ENCODE results near the gene NEDD9. TPM values are rescaled to one million over a fixed set of nuclear protein-coding genes. Genes with fewer than 3 reads are reported as not detected.

The NEDD9 gene
- total RNA-seq, 1 experiment from 2014 or later, result 0.28 TPM

GRCh38 chr6:11196511-11197174 lies 35.8 kb downstream of the NEDD9 start:
- BruUV-seq (replicated peaks), result no TSS peak
- DNase-seq (ENCODE audit: low read depth, low spot score) (no peak), ATAC-seq (no peak)
- intact Hi-C loops (cut with micrococcal nuclease; ENCODE audit: unreplicated experiment) (no loop called here), in situ Hi-C loops (cut with HindIII; ENCODE audit: low pct_unique_long_range_greater_than_20kb, low sequenced_read_pairs) (no loop called here)
- POLR2A ChIA-PET, result no interaction called here
- CTCF ChIA-PET, result no interaction called here
- no peak for TF ChIP-seq POLR2AphosphoS5 (IDR thresholded peaks at IDR 0.05; ENCODE audit: low read depth, low read length)
- TF ChIP-seq TCF7L2 (IDR thresholded peaks at IDR 0.05; ENCODE audit: low read depth, low read length), result no peak
- TF ChIP-seq SIN3A (IDR thresholded peaks at IDR 0.05; ENCODE audit: borderline replicate concordance, insufficient read depth, low read depth, low read length), result no peak
- TF ChIP-seq, protein P1, sequence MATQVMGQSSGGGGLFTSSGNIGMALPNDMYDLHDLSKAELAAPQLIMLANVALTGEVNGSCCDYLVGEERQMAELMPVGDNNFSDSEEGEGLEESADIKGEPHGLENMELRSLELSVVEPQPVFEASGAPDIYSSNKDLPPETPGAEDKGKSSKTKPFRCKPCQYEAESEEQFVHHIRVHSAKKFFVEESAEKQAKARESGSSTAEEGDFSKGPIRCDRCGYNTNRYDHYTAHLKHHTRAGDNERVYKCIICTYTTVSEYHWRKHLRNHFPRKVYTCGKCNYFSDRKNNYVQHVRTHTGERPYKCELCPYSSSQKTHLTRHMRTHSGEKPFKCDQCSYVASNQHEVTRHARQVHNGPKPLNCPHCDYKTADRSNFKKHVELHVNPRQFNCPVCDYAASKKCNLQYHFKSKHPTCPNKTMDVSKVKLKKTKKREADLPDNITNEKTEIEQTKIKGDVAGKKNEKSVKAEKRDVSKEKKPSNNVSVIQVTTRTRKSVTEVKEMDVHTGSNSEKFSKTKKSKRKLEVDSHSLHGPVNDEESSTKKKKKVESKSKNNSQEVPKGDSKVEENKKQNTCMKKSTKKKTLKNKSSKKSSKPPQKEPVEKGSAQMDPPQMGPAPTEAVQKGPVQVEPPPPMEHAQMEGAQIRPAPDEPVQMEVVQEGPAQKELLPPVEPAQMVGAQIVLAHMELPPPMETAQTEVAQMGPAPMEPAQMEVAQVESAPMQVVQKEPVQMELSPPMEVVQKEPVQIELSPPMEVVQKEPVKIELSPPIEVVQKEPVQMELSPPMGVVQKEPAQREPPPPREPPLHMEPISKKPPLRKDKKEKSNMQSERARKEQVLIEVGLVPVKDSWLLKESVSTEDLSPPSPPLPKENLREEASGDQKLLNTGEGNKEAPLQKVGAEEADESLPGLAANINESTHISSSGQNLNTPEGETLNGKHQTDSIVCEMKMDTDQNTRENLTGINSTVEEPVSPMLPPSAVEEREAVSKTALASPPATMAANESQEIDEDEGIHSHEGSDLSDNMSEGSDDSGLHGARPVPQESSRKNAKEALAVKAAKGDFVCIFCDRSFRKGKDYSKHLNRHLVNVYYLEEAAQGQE (IDR thresholded peaks at IDR 0.05; ENCODE audit: insufficient read depth in 1 of 2, low read depth in 2 of 2, low read length in 1 of 2), result no peak
- TF ChIP-seq CTCF (IDR thresholded peaks at IDR 0.05), result no peak
- Histone ChIP-seq H3K27me3 (ENCODE audit: control insufficient read depth, insufficient read depth, low read length) (no peaks in the 10 kb centered on the region), H3K9me3 (ENCODE audit: control insufficient read depth, insufficient read depth, low read depth, low read length) (no peaks in the 10 kb centered on the region), H3K27ac (ENCODE audit: low read length) (no peak overlapping the region), H3K4me3 (ENCODE audit: low read depth in 2 of 2, low read length in 2 of 2) (no peak overlapping the region), H3K4me1 (ENCODE audit: control insufficient read depth, insufficient read depth, low read length) (no peaks in the 10 kb centered on the region), H3K36me3 (ENCODE audit: control insufficient read depth, insufficient read depth, low read length) (no peaks in the 10 kb centered on the region)

- TF ChIP-seq, protein P1 (IDR thresholded peaks at IDR 0.05; ENCODE audit: insufficient read depth in 1 of 2, low read depth in 2 of 2, low read length in 1 of 2), result no peak
- no peak for TF ChIP-seq TCF7L2 (IDR thresholded peaks at IDR 0.05; ENCODE audit: low read depth, low read length)
- no peak for ATAC-seq
- Histone ChIP-seq H3K9me3 (ENCODE audit: control insufficient read depth, insufficient read depth, low read depth, low read length) (no peaks in the 10 kb centered on the region), H3K4me1 (ENCODE audit: control insufficient read depth, insufficient read depth, low read length) (no peaks in the 10 kb centered on the region), H3K4me3 (ENCODE audit: low read depth in 2 of 2, low read length in 2 of 2) (no peak overlapping the region), H3K27ac (ENCODE audit: low read length) (no peak overlapping the region), H3K27me3 (ENCODE audit: control insufficient read depth, insufficient read depth, low read length) (no peaks in the 10 kb centered on the region), H3K36me3 (ENCODE audit: control insufficient read depth, insufficient read depth, low read length) (no peaks in the 10 kb centered on the region)
- POLR2A ChIA-PET, result no interaction called here
- CTCF ChIA-PET, result no interaction called here
- no TSS peak for BruUV-seq (replicated peaks)
- in situ Hi-C loops (cut with HindIII; ENCODE audit: low pct_unique_long_range_greater_than_20kb, low sequenced_read_pairs) (no loop called here), intact Hi-C loops (cut with micrococcal nuclease; ENCODE audit: unreplicated experiment) (no loop called here)
- no peak for DNase-seq (ENCODE audit: low read depth, low spot score)
Measured at GRCh38 chr6:11194356-11195218, 37.9 kb downstream of the NEDD9 start.
